Activated CD8-positive, alpha-beta memory T cell treated with anti-CD3 and anti-CD28 coated beads, Interleukin-2, amount 50 U/mL, for 1 hour (primary cell): ENCODE data around the gene C12orf75.
"Not testable (repeated sequence)": the region's sequence is repeated elsewhere in the genome, so short reads cannot be mapped to it uniquely, and the experiment has no call there.

Source experiments
- DNase-seq: peaks from one replicate; pipeline ENCODE4 v3.0.0-alpha.2; 2020; ENCODE audit errors: extremely low read depth

C12orf75 gene

DNA sequence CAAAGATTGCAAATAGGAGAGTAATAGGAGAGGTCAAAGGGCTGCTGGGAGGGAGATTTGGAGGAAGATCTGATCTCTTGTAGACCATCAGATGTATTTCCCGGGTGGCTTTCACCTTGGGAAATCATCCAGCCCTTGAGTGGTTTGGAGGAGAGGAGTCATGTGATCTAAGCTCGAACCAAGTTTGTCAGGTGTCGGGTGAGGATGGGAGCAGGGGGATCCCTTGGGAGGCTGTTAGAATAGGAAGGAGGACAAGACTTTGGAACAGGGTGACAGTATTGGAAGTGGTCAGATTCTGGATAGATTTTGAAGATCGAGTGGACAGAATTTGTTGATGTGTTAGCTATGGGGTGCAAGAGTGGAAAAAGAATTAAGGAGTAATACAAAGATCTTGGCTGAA is 46.6 kb downstream of the C12orf75 start:
- DNase-seq = no peak

DNA sequence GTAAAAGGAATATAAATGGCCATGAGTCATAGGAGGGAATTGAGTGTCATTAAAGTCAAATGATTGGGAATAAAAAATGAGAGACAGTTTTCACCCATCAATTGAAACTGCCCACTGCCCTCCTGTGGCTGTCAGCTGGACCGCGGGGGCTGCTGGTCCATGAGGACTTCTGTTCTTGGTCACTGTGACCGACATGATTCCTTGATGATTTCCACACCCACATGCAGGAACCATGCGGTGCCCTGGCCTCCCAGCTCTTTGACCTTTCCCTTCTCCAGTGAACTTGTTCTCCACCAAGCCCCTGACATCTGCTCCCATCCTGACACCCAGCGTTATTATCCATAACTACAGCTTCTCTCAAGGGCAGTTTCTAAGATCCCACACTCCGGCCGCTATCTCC is 48.4 kb downstream of the C12orf75 start:
- DNase-seq = no peak

DNA sequence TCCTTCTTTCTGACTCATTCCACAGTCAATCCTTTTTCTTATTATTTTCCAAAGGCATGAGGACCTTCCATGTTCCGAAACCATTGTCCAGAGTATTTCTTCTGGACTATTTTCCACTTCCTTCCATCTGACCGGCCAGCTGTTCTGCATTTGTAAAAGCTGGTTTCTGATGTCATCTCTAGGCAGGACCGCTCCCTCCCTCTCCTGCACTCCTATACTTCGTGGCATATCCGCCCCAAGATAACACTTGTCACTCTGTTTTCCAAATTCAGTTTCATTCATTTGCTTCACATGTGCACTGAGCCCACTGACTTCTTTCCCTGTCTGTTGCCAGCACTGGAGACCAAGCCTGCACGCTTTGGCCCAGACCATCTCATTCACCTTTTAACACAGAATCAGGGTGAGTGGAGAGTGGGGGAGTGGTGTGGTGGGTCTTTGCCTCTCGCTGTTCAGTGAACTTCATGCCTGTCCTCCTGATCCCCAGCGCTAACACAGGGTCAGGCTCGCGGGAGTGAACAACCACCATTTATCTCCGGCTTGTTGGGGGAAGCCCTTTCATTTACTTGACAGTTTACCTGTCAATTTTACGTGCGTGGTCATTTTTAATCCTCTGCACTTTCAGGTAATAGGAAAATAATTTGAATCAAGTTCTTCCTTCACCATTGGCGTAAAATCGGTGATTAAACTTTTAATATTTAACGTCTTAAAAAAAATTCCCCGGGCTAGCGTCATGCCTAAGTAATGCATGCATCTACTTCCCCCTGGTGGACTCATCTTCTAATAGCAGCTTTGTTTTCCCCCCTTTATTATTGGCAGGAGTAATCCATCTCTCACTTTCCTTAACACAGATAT is 52.5 kb downstream of the C12orf75 start:
- DNase-seq = peak; percentile 12

DNA sequence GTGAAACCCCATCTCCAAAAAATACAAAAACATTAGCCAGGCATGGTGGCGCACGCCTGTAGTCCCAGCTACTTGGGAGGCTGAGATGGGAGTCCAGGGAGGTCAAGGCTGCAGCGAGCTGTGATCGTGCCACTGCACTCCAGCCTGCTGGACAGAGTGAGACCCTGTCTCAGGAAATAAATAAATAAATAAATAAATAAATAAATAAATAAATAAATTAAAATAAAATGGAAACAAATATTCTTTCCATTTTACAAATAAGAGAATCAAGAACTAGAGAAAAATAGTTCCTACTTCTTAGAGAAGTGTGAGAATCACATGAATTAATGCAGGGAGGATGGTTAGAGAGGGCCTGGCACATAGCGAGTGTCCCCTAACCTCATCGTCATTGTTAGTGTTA is 53.7 kb downstream of the C12orf75 start:
- DNase-seq = no peak

DNA sequence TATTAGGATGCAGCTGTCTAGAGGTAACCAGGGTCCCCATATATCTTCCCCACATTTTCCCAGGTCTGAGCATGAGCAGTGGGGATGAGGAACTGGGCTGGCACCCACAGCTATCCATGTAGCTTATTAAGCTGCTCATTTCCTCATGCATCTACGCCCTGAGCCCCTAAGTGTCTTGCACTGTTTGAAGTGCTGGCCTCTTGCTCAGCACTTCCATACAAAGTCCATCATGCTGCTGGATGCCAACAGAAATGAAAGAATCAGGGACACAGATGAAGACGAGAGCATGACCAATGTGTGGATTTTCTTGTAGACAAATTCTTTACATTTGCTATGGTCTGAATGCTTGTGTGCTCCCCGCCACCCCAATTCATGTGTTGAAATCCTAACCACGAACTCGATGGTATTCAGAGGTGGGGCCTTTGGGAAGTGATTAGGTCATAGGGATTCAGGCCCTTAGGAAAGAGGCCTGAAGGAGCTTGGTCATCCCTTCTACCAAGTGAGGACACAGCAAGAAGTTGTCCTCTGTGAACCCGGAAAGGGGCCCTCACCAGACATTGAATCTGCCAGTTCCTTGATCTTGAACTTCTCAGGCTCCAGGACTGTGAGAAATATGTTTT is 54.5 kb downstream of the C12orf75 start:
- DNase-seq = no peak

DNA sequence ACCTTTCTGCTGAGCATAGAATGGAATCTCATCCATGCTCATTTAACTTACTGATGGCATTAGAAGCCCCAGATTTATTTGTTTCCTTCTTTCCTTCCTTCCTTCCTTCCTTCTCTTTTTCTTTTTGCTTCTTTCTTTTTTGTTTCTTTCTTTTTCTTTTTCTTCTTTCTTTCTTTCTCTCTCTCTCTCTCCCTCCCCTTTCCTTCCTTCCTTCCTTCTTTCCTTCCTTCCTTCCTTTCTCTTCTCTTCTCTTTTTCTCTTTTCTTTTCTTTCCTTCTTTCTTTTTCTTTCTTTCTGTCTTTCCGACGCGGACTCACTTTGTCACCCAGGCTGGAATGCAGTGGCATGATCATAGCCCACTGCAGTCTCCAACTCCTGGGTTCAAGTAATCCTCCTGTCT is 55.9 kb downstream of the C12orf75 start:
- no peak for DNase-seq

DNA sequence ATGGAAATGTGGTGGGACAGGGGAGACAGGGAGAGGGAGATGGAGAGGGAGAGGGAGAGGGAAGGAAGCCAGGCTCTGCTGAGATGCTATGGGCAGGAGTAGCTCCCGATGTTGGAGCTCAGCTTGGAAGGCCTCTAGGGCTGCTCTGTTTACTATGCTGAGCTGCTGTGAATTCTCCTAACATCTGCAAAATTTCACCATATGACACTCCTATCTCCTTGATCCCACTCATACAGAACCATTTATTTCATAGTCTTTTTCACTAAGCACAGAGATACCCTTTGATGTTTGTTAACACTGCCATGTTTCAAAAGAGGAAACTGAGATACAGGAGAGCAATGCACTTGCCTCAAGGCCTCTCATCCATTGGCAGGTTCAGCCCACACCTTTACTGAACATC is 60.7 kb downstream of the C12orf75 start:
- DNase-seq = no peak

DNA sequence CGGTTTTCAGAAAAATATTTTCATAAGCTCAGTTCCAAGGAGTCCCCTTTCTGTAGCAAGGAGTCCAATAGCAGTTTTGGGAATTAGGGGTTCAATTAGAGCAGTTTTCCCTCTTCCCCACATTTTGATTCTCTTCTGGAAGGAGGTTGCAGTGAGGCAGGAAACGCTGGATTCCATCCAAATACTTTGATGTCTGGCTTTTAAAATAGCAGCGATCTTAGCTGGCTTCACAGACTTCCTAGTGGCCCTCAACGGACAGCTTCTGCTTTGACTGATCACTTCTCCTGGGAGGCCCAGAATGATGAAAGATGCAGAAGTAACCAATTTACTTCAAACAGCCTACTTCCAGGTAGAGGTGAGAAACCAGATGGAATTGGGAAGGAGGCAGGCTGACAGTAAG is 63.1 kb downstream of the C12orf75 start:
- DNase-seq = no peak

DNA sequence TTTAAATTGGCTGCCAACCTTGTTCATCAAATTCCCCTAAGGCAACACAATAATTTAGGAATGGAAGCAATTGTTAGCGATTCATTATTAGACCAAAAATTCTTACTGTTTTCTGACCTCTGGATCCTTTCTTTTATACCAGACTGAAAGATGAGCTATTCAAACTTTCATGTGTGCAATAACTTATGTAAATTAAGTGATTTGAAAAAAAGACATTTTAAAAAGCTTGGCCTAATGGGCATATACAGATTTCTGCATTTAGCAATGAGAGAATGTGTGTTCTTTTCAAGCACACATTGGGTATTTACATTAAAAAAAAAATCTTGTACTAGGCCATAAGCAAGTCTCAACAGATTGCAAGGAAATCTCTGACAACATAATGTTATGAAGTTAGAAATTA is 65.5 kb downstream of the C12orf75 start:
- DNase-seq = no peak

DNA sequence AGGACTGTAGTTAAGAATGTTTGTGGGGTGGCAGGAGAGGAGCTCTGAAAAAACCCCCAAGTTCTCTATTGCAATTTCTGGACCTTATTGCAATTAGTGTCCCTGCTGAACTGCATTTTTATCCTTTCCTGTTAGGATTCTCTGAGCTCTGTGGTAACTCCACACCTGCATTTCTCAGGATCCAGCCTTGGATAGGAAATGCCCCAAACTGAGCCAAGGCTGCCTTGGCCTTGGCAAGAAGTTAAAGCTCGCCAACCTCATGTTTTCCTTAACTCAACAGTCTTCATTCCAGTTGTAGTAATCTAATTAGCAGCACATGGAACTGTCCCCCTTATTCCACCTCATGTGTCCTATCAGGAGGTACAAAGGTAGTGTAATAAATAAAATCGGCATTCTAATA is 66.5 kb downstream of the C12orf75 start:
- no peak for DNase-seq

DNA sequence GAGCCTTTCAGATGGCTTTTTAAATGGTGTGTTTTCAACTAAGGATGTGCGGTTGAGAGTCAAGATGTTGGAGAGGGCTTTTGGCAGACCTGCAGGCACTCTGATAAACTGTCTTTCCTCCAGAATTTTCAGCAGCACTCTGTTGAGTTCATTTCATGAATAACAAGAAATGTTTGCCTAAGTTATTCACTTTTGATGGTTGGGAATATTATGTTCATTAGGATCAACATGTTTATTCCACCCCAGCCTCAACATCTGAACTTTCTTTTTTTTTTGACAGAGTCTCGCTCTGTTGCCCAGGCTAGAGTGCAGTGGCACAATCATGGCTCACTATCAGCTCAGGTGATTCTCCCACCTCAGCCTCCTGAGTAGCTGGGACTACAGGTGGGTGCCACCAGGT is 68.4 kb downstream of the C12orf75 start:
- no peak for DNase-seq

DNA sequence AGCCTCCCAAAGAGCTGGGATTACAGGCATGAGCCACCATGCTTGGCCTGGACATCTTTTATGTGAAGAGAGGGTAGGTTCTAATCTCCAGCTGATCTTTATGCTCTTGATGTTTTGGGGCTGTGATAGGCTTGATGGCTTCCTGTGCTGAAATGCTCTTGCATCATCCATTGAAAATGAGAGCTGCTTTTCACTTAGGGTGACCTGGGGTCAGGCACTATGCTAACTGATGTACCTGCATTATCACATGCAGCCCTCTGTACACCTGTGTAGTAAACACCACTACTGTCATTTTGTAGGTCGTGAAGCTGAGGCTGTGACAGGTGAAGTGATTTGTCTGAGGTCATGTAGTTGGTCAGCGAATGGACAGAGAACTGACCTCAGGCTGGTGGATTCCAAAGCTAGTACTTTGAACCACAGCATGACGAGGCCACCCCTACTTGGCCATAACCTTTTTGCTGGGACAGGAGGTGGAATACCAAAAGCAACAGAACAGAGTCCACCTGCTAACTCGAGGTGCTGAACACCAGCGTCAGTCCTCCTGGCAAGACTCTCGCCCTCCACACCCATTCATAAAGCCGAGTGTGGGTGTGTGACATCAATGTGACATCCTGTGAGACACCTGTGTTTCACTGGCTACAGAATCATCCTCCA is 69.1 kb downstream of the C12orf75 start:
- no peak for DNase-seq

DNA sequence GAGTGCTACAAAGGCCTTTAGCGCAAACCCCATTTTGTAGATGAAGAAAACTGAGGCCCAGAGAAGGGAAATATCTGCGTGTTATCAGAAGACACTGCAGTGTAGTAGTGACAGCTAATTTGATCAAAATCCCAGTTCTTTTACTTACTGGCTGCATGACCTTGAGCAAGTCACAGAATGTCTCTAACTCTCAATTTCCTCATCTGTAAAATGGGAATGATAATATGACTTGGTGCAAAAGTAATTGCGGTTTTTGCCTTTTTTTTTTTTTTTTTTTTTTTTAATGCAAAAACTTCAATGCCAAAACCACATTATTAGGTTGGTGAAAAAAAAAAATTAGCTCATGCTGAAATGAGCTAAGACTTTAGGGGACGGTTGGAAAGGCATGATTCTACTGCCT is 69.7 kb downstream of the C12orf75 start:
- DNase-seq = no peak

DNA sequence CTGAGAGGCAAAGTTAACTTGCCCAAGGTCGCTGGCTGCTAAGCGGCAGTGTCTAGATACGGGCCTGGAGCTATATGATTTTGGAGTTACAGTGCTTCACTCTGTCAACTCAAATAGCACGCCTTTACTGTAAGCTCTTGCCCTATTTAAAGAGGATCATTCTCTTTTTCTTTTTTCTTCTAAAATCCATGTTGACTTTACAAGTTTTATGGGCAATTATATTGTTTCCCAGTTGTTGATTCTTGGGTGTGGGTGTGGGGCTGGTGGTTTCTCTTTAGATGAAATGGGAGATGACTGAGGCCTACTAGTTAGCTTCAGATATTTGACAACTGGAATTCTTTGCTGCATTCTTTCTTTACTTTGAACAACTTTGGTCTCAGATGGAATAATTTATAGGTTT is 70.7 kb downstream of the C12orf75 start:
- DNase-seq = no peak

DNA sequence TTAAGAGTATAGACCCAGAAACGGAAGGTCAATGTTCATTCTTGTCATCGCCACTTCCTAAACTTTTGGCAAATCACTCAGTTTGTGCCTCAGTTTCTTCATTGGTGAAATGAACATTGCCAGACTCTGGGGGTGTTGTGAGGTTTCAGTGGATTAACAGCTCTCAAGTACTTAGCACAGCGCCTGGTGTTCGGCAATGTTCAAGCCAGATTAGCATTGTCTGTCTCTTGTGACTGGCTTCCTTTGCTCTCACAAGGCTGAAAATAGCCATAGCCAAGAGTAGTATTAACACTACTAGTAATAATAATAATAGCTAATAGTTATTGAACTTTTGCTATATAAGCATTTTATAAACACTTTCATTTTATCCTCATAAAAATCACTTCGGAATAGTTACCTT is 71.9 kb downstream of the C12orf75 start:
- no peak for DNase-seq

DNA sequence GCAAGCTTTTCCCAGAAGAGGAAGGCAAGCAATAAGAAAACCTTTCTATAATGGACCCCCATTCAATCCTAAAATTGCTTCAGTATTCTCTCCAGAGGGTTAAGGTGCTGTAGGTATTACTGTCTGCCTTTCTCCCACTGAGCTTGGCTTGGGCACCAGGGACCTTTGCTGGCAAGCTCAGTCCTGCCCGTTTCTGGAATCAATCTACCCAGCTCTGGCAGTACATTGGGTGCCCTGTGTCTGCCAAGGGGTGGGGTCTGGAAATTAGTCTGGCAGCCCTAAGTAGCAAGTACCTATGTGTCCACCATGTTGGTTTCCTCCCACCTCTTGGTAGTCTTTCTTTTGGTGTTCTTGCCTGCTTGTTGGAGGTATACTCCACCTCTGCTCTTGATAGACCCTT is 72.6 kb downstream of the C12orf75 start:
- no peak for DNase-seq

DNA sequence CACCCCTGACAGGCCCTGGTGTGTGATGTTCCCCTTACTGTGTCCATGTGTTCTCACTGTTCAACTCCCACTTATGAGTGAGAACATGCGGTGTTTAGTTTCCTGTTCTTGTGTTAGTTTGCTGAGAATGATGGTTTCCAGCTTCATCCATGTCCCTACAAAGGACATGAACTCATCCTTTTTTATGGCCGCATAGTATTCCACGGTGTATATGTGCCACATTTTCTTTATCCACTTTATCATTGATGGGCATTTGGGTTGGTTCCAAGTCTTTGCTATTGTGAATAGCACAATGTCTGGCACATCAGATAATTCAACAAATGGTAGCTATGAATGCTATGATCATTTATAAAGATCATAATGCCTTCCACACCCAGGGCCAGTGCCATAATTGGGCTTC is 73.6 kb downstream of the C12orf75 start:
- DNase-seq = not testable (repeated sequence)

DNA sequence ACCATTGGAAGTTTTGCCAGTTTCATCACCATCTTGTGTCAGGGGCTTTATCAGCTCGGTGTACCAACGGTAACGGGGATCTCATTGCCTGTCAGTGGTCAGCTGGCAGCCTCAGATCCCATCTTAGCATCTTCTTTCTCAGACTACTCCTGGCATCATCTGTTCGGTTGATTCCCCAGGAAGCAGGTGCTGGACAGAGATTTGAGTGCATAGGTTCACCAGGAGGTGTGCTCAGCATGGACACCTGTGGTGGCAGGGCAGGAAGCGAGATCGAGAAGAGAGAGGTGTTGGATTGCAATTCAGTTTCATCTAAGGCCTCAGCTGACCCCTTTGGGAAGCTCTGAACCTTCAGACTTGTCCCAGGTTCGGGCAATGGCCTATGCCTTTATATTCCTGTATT is 76.0 kb downstream of the C12orf75 start:
- DNase-seq = no peak

DNA sequence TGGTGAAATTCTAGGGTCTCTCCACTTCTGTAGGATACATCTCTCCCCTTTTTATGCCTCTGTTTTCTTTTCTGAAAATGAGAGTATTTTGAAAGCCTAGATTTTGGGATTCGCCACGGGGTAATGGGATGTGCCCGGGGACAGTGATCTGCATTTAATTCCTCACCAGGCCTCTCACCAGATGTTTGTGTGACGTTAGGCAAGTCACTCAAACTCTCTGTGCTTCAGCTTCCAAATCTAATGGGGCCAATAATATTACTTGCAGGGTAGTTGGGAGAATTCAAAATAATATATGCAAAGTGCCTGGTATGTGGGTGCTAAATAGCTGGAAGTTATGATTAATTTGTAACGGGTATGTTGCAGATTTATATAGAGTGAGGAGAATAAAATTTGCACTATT is 78.8 kb downstream of the C12orf75 start:
- no peak for DNase-seq

DNA sequence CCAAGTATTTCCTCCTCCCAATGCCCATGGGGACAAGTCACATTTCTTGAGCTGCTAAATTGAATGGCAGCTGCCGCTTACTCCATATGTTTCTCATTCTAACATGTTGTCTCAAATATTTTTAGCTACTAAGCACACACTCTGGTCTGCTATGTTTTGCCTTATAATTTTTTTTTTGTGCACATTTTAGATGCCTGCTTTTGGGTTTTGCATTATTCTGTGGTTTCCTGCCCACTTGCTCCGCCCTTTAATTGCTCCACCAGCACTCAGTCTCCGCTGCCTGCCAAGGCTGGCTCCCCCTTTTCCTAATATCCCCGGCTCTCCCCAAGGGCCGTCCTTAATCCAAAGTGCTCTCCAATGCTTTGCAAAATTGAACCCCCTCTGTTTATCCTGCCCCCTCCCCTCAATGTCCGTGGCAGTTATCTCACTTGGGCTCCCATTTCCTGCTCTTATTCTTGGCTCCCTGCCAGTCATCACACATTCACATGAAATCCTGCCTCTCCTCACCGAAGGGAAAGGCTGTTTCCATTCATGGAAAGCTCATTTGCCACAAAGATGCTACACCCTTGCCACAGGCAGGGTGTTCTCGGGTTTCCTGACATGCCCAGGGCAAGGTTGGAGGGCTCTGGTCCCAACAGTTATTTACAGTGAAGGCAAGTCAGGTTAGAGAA is 79.4 kb downstream of the C12orf75 start:
- DNase-seq = no peak

DNA sequence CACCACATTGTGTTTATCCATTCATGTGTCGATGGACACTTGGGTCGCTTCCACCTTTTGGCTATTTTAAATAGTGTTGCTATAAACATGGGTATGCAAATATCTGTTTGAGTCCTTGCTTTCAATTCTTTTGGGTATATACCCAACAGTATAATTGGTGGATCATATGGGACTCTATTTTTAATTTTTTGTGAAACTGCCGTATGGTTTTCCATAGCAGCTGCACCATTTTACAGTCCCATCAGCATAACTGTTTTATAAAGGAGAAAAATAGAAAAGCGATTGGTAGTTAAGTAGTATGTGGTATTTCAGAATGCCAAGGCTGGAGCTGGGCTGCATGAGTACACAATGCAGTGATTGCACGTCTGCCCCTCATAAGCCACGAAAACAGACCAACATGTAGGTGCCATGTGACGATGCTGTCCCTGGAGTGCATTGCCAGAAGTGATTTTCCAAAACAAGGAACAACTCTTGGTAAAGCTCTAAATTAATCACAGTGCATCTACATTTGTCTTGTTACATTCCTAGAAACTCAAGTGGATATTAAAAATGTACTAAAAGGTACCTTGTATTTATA is 83.5 kb downstream of the C12orf75 start:
- DNase-seq = no peak

DNA sequence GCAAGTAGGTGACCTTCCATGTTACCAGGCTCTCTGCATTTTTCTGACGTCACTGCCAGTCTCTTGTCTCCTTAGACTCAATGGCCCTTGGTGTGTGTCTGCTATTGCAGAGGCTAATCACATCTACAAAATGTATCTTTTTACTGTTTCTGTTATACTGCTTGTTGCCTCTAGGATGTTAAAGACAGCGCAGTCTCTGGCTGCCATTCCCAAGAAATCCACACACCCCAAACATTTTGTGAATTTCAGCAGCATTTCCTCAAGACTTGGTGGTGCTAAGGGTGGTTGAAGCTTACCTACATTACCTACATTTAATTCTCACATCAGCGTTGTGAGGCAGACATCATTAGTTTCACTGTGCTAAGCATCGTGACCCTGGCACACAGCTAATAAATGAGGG is 87.2 kb downstream of the C12orf75 start:
- DNase-seq = no peak
